ENCODE results near the gene ERCC6L2.

Gene ERCC6L2

GRCh38 chr9:95924987-95925386 lies 49.5 kb downstream of the ERCC6L2 start:
- no peak for DNase-seq

DNA sequence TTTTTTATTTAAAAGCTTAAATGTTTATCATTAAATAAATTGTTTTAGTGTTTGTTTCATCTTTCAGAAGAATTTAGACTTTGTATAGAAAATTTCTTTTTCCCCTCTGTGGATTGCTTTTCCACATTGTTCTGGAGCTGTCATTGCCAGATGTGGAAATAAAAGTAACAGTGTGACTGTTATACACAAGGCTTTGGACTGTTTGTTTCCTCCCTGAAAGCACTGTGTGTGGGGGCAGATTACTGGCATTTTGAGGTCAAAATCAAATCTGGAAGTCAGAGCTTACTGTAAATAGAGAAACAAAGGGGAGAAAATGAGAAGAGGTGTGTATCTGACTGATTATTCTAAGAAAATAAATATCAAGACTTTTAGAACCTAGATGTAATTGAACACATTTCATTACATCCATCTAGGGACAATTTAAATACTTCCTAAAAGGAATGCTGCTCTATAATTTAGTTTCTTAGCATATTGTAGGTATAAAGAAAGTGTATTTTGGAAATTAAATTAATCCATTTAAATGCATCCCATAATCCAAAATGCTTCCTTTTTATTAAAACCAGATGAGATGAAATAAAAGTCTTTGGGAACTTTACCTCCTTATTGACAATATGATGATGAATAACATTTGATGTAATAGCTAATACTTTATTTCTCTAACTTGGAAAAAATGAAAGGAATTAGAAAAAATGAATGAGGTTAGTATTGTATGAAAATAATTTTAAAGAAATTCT lies 51.9 kb downstream of the ERCC6L2 start:
- no peak for DNase-seq

GRCh38 chr9:95930277-95930676 lies 54.8 kb downstream of the ERCC6L2 start:
- DNase-seq = no peak

GRCh38 chr9:95935861-95936578 lies 60.5 kb downstream of the ERCC6L2 start:
- no peak for DNase-seq

DNA sequence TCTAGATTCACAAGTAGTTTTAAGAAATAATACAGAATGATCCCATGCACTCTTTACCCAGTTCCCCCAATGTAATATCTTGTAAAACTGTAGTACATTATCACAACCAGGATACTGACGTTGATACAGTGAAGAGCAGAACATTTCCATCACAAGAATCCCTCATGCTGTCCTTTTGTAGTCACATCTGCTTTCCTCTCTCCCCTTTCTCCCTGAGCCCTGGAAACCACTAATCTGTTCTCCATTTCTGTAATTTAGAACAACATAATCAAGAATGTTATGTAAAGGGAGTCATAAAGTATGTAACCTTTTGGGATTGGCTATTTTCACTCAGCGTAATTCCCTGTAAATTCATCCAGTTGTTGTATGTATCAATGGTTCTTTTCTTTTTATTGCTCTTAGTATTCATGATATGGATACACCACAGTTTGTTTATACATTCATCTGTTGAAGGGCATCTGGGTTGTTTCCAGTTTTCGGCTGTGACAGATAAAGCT lies 61.1 kb downstream of the ERCC6L2 start:
- no peak for DNase-seq

DNA sequence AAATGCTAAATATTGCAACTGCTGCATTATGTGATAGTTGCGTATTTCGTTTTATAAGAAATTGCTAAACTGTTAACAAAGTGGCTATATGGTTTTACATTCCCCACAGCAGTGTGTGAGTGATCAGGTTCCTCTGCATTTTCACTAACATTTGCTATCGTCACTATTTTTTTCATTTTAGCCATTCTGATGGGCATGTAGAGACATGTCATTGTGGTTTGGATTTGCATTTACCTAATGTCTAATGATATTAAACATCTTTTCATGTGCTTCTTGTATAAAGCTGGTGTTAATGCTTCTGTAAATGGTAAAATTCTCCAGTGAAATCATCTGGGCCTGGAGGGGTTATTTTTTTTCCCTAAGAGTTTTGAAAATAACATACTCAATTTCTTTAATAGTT lies 61.6 kb downstream of the ERCC6L2 start:
- no peak for DNase-seq

GRCh38 chr9:95938724-95939123 lies 63.2 kb downstream of the ERCC6L2 start:
- no peak for DNase-seq

DNA sequence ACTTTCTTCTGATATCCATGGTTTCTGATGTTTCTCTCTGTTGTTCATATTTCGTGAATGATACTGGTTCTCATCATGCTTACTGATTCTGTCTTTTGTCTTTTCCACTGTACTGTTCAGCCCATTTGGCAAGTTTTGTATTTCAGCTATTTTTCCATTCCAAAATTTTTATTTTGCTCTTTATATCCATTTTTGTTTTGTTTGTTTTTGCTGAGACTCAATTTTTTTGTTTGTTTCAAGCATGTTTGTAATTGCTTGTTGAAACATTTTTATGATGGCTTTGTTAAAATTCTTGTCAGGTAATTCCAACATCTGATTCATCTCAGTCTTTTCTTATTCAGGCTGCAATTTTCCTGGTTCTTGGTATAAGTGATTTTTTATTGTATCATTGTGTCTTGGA lies 64.0 kb downstream of the ERCC6L2 start:
- no peak for DNase-seq

- DNase-seq = no peak
Measured at GRCh38 chr9:95940265-95940664, 64.8 kb downstream of the ERCC6L2 start.

- no peak for DNase-seq
Measured at GRCh38 chr9:95942016-95942415, 66.5 kb downstream of the ERCC6L2 start.

- no peak for DNase-seq
Measured at GRCh38 chr9:95947118-95947517, 71.6 kb downstream of the ERCC6L2 start.

- no peak for DNase-seq
Measured at GRCh38 chr9:95952471-95952870, 77.0 kb downstream of the ERCC6L2 start.

GRCh38 chr9:95953986-95954385 lies 78.5 kb downstream of the ERCC6L2 start:
- no peak for DNase-seq

DNA sequence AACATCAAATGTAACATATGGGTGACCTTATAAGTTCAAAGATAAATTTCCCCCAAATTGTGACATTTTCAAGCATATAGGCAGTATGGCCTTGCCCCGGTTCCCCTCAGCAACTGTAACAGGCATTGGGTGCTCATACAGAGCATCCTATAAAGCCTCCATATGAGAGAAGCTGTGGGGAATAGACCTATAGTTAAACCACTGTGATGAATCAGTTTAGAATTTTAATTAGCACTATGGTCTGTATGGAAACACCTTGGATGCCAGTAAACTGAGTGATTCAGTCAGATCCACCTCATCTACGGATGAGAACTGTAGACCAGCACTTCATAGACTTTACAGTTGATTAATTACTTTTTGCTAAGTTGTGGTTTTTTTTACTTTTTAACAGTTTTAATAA lies 79.4 kb downstream of the ERCC6L2 start:
- no peak for DNase-seq

DNA sequence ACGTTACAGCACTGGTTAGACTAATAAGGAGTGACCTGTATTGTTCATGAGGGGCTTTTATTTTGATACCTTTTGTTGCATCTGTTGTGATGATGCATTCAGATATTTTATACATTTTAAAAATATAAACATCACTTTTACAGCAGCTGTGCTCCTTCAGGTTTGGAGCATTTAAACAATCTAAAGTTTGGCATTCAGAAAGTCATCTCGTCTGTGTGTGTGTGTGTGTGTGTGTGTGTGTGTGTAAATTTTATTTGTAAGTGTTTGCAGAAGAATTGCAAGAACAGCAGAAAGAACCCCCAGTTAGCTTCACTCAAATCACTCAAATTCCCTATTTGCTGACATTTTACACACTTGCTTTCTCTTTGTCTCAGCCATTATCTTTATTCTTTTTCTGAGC lies 87.4 kb downstream of the ERCC6L2 start:
- no peak for DNase-seq

- no peak for DNase-seq
Measured at GRCh38 chr9:95963659-95964058, 88.2 kb downstream of the ERCC6L2 start.

- DNase-seq = no peak
Measured at GRCh38 chr9:95966306-95966705, 90.8 kb downstream of the ERCC6L2 start.

GRCh38 chr9:95970317-95970716 lies 94.8 kb downstream of the ERCC6L2 start:
- no peak for DNase-seq

DNA sequence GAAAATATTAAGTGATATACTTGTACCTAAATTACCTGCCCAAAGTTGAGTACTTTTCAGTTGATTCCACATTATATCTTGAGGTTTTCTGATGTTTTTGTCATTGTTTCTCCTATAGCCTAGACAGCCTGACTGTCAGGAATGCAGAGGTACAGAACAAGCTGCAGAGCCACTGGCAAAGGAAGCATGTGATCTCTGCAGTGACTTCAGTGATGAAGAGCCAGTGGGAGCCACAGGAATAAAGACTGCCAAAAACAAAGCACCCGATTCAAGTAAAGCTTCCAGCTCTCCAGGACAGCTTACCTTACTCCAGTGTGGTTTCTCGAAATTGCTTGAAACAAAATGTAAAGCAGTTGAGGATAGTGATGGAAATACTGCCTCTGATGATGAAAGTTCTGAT lies 96.3 kb downstream of the ERCC6L2 start:
- no peak for DNase-seq

DNA sequence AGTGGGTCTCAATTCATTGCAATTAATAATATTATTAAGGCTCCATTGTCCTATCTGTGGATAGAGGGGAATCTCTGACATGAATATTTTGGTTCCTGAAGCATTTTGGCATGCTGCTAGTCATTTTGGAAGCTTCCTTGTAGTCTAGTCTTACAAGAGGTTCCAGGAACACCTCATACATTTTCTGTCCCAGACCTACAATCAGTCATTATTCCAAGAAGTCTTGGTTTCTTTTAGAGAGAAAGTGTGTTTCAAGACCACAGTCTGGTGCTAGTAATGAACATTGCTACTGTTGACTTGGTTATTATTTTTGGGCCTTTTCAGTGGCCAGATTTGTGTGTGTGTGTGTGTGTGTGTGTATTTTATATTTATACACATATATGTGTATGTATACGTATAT lies 98.9 kb downstream of the ERCC6L2 start:
- DNase-seq = no peak

DNA sequence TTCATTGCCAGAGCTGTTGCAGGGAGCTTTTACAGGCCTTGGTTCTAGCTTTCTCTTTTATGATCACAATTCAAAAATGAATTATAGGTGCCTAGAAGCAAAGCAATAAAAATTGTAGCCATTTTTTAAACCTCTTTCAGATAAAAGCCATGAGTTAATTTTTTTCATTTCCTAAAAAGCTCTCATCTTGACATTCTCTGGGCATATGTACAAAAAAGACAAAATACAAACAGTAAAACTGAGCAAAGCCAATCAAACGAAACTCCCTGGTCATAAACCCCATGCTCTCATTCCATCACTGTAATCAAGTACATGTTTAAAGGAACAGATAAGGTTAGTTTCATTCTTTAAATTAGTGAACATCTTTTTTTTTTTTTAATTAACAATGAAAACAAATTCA lies 101.9 kb downstream of the ERCC6L2 start:
- DNase-seq = no peak

DNA sequence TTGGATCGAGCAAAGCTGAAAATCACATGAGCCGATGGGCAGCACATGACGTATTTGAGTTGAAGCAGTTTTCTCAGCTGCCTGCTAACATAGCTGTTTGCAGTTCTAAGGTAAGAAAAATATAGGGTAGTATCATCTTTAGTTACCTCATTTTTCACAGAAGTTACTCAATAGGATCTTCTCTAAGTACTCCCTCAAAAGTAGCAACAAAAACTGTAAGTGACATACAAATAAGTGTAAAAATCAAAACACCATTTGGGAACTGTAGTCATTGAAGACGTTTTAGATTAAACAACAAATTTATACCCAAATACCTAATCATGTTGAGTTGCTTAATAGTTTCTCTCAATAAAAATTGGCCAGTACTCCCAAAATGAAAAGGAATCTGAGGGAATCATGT lies 102.6 kb downstream of the ERCC6L2 start:
- no peak for DNase-seq

- DNase-seq = no peak
Measured at GRCh38 chr9:95979446-95979845, 104.0 kb downstream of the ERCC6L2 start.
